ENCODE results near the gene NEMP1. TPM values are rescaled to one million over a fixed set of nuclear protein-coding genes. Genes with fewer than 3 reads are reported as not detected.

NEMP1 gene
- polyA plus RNA-seq, 1 donor from 2014 or later: 6.8 TPM

- H3K9me2 ChIP-seq (ENCODE audit: insufficient read depth, low read length): no peaks in the 10 kb centered on the region
- peak overlapping the region; percentile 52 for H3K27ac ChIP-seq (ENCODE audit: low read length)
- H3K36me3 ChIP-seq (ENCODE audit: insufficient read depth, low read length): no peaks in the 10 kb centered on the region
- H3K4me3 ChIP-seq (ENCODE audit: low read length): peak overlapping the region; percentile 91
- TF ChIP-seq MXI1 (conservative IDR thresholded peaks at IDR 0.05; ENCODE audit: poor library complexity, severe bottlenecking) (no peak), TAF1 (IDR thresholded peaks at IDR 0.05; ENCODE audit: low read depth) (peak; percentile 0)
- H3K79me2 ChIP-seq (replicated peaks; ENCODE audit: insufficient read depth, low read length): peaks cover 17% of the 10 kb centered on the region
- peak overlapping the region; percentile 65 for H3K4me2 ChIP-seq (ENCODE audit: low read length)
- H3K9ac ChIP-seq (ENCODE audit: low read length): peak overlapping the region; percentile 62
- no peak overlapping the region for H2AFZ ChIP-seq (ENCODE audit: low read depth, low read length)
- H3F3A ChIP-seq (ENCODE audit: insufficient read depth, low read length, poor library complexity, severe bottlenecking): peaks cover 4% of the 10 kb centered on the region
- no peaks in the 10 kb centered on the region for H3K9me3 ChIP-seq (ENCODE audit: low read length)
- H3K27me3 ChIP-seq (ENCODE audit: insufficient read depth, low read depth, low read length): peaks cover 12% of the 10 kb centered on the region
- H4K20me1 ChIP-seq (ENCODE audit: insufficient read depth): no peaks in the 10 kb centered on the region
These were observed 8.6 kb upstream of the NEMP1 start for GRCh38 chr12:57087010-57087690.

- no peaks in the 10 kb centered on the region for H4K20me1 ChIP-seq (ENCODE audit: insufficient read depth)
- H3F3A ChIP-seq (ENCODE audit: insufficient read depth, low read length, poor library complexity, severe bottlenecking): peaks cover 4% of the 10 kb centered on the region
- H3K9ac ChIP-seq (ENCODE audit: low read length): peak overlapping the region; percentile 62
- H2AFZ ChIP-seq (ENCODE audit: low read depth, low read length): no peak overlapping the region
- H3K79me2 ChIP-seq (replicated peaks; ENCODE audit: insufficient read depth, low read length): peaks cover 15% of the 10 kb centered on the region
- no peaks in the 10 kb centered on the region for H3K36me3 ChIP-seq (ENCODE audit: insufficient read depth, low read length)
- peak overlapping the region; percentile 91 for H3K4me3 ChIP-seq (ENCODE audit: low read length)
- H3K9me3 ChIP-seq (ENCODE audit: low read length): no peaks in the 10 kb centered on the region
- peak overlapping the region; percentile 52 for H3K27ac ChIP-seq (ENCODE audit: low read length)
- H3K9me2 ChIP-seq (ENCODE audit: insufficient read depth, low read length): no peaks in the 10 kb centered on the region
- H3K27me3 ChIP-seq (ENCODE audit: insufficient read depth, low read depth, low read length): peaks cover 12% of the 10 kb centered on the region
- peak overlapping the region; percentile 65 for H3K4me2 ChIP-seq (ENCODE audit: low read length)
- TF ChIP-seq, protein P1, sequence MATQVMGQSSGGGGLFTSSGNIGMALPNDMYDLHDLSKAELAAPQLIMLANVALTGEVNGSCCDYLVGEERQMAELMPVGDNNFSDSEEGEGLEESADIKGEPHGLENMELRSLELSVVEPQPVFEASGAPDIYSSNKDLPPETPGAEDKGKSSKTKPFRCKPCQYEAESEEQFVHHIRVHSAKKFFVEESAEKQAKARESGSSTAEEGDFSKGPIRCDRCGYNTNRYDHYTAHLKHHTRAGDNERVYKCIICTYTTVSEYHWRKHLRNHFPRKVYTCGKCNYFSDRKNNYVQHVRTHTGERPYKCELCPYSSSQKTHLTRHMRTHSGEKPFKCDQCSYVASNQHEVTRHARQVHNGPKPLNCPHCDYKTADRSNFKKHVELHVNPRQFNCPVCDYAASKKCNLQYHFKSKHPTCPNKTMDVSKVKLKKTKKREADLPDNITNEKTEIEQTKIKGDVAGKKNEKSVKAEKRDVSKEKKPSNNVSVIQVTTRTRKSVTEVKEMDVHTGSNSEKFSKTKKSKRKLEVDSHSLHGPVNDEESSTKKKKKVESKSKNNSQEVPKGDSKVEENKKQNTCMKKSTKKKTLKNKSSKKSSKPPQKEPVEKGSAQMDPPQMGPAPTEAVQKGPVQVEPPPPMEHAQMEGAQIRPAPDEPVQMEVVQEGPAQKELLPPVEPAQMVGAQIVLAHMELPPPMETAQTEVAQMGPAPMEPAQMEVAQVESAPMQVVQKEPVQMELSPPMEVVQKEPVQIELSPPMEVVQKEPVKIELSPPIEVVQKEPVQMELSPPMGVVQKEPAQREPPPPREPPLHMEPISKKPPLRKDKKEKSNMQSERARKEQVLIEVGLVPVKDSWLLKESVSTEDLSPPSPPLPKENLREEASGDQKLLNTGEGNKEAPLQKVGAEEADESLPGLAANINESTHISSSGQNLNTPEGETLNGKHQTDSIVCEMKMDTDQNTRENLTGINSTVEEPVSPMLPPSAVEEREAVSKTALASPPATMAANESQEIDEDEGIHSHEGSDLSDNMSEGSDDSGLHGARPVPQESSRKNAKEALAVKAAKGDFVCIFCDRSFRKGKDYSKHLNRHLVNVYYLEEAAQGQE (IDR thresholded peaks at IDR 0.05; ENCODE audit: borderline replicate concordance): peak; percentile 49
- no peak for TF ChIP-seq RAD21 (conservative IDR thresholded peaks at IDR 0.05)
- peak; percentile 14 for TF ChIP-seq POLR2AphosphoS5 (IDR thresholded peaks at IDR 0.05)
- TF ChIP-seq EZH2 (IDR thresholded peaks at IDR 0.05; ENCODE audit: borderline replicate concordance, insufficient read depth, low read length, poor library complexity, severe bottlenecking): no peak
- peak; percentile 63 for TF ChIP-seq CTCF (IDR thresholded peaks at IDR 0.05; ENCODE audit: poor library complexity, severe bottlenecking)
- peak; percentile 15 for TF ChIP-seq TAF1 (IDR thresholded peaks at IDR 0.05; ENCODE audit: low read depth)
These were observed 8.0 kb upstream of the NEMP1 start for GRCh38 chr12:57086493-57087009.

- Histone ChIP-seq H3K4me2 (ENCODE audit: low read length) (no peak overlapping the region), H3F3A (ENCODE audit: insufficient read depth, low read length, poor library complexity, severe bottlenecking) (peaks cover 4% of the 10 kb centered on the region), H3K27ac (ENCODE audit: low read length) (no peak overlapping the region), H2AFZ (ENCODE audit: low read depth, low read length) (no peak overlapping the region), H4K20me1 (ENCODE audit: insufficient read depth) (no peaks in the 10 kb centered on the region), H3K9me2 (ENCODE audit: insufficient read depth, low read length) (no peaks in the 10 kb centered on the region), H3K36me3 (ENCODE audit: insufficient read depth, low read length) (no peaks in the 10 kb centered on the region), H3K4me3 (ENCODE audit: low read length) (peak overlapping the region; percentile 91), H3K9ac (ENCODE audit: low read length) (peak overlapping the region; percentile 62), H3K79me2 (replicated peaks; ENCODE audit: insufficient read depth, low read length) (peaks cover 10% of the 10 kb centered on the region), H3K9me3 (ENCODE audit: low read length) (no peaks in the 10 kb centered on the region), H3K27me3 (ENCODE audit: insufficient read depth, low read depth, low read length) (peaks cover 12% of the 10 kb centered on the region)
- TF ChIP-seq RAD21 (conservative IDR thresholded peaks at IDR 0.05) (no peak), POLR2AphosphoS5 (IDR thresholded peaks at IDR 0.05) (no peak), SMC3 (conservative IDR thresholded peaks at IDR 0.05; ENCODE audit: poor library complexity) (no peak), CTCF (IDR thresholded peaks at IDR 0.05; ENCODE audit: poor library complexity, severe bottlenecking) (no peak), MXI1 (conservative IDR thresholded peaks at IDR 0.05; ENCODE audit: poor library complexity, severe bottlenecking) (no peak), EZH2 (IDR thresholded peaks at IDR 0.05; ENCODE audit: borderline replicate concordance, insufficient read depth, low read length, poor library complexity, severe bottlenecking) (no peak), TAF1 (IDR thresholded peaks at IDR 0.05; ENCODE audit: low read depth) (no peak)
- TF ChIP-seq, protein P1 (IDR thresholded peaks at IDR 0.05; ENCODE audit: borderline replicate concordance): no peak
These were observed 7.5 kb upstream of the NEMP1 start for GRCh38 chr12:57085999-57086492.
